K562 (cell line): ENCODE measurements around the gene BZW2. TPM values are rescaled to one million over a fixed set of nuclear protein-coding genes. Genes with fewer than 3 reads are reported as not detected.

Experiments used
- ATAC-seq: fragments of 200-7000 bp; cut with Tn5 transposase; 3 replicates; pipeline ENCODE4 v1.9.1; 2020; ENCODE audit warnings: moderate library complexity
- BruUV-seq: library from RNA; stranded (reverse); fragments of 400-500 nt; replicated peaks from 2 replicates; lab custom pipeline; 2021; lab: Mats Ljungman, UMichigan
- CTCF ChIA-PET: fragments of 300-600 bp; formaldehyde crosslinking; extraction: SDS; loops from one replicate; lab custom pipeline; 2021; ENCODE audit warnings: low intra/inter-chr PET ratio; lab: Yijun Ruan, JAX
- POLR2A ChIA-PET: fragments of 300-600, 350-650 bp; sonication (Branson Sonifier 250); formaldehyde crosslinking; extraction: SDS; loops from one replicate; lab custom pipeline; 2021; ENCODE audit warnings: antibody characterized with exemption, inconsistent platforms; lab: Yijun Ruan, JAX
- DNase-seq, 4 experiments: peaks; one replicate each; pipeline versions ENCODE4 v3.0.0 to v3.0.0-alpha.2; 2011 to 2018; ENCODE audit warnings: low spot score in 3 of 4, mixed read lengths in 3 of 4; ENCODE audit errors: extremely low read depth in 1 of 4
- FAIRE-seq: peaks from 2 replicates; lab custom pipeline; 2011; peaks lifted over from hg19 to GRCh38; lab: Jason Lieb, UNC
- H2AFZ ChIP-seq: 2 replicates; pipeline ENCODE4 v1.6.0; 2011; ENCODE audit warnings: low read depth, low read length, control low read depth, inconsistent platforms
- H3K27ac ChIP-seq: fragments of 200-600 bp; 3 replicates; pipeline ENCODE4 v1.8.0; 2011; ENCODE audit warnings: low read depth, mild to moderate bottlenecking, control low read depth, inconsistent platforms, low read length, moderate library complexity, mixed read lengths; ENCODE audit errors: extremely low read depth
- H3K27me3 ChIP-seq, 2 experiments: fragments of 300-600 bp in 1 of 2; 2 replicates in 1 of 2; 3 replicates in 1 of 2; pipeline versions ENCODE4 v1.6.0 to v1.8.0; 2011; ENCODE audit warnings: inconsistent platforms in 2 of 2, low read length in 2 of 2, mild to moderate bottlenecking in 1 of 2, mixed read lengths in 1 of 2, moderate library complexity in 1 of 2; ENCODE audit not compliant: control insufficient read depth in 2 of 2, insufficient read depth in 2 of 2
- H3K36me3 ChIP-seq: fragments of 300-600 bp; 3 replicates; pipeline ENCODE4 v1.8.0; 2011; ENCODE audit warnings: mild to moderate bottlenecking, low read length, inconsistent platforms; ENCODE audit not compliant: control insufficient read depth, insufficient read depth
- H3K4me1 ChIP-seq, 2 experiments: fragments of 200-600 bp in 1 of 2; replicated peaks in 1 of 2; 2 replicates in 1 of 2; 3 replicates in 1 of 2; pipeline versions ENCODE4 v1.5.1 to v1.8.0; 2011; ENCODE audit warnings: inconsistent platforms in 2 of 2, low read length in 2 of 2, mild to moderate bottlenecking in 1 of 2, mixed read lengths in 1 of 2, moderate library complexity in 1 of 2; ENCODE audit not compliant: control insufficient read depth in 2 of 2, insufficient read depth in 2 of 2
- H3K4me2 ChIP-seq: 2 replicates; pipeline ENCODE4 v1.6.1; 2011; ENCODE audit warnings: low read length, control low read depth, inconsistent platforms, mixed read lengths; ENCODE audit not compliant: insufficient read depth
- H3K4me3 ChIP-seq: fragments of 200-600 bp; sonication (generic), shearing (Covaris generic); 2 replicates; pipeline ENCODE4 v1.5.1; 2016; ENCODE audit warnings: control low read depth, inconsistent platforms
- H3K79me2 ChIP-seq: fragments of 200-600 bp; 3 replicates; pipeline ENCODE4 v1.8.0; 2011; ENCODE audit warnings: low read length, inconsistent platforms; ENCODE audit not compliant: control insufficient read depth, insufficient read depth
- H3K9ac ChIP-seq, 2 experiments: 2 replicates each; pipeline versions ENCODE4 v1.6.0 to v1.6.1; 2011; ENCODE audit warnings: low read depth in 2 of 2, low read length in 2 of 2, control low read depth in 1 of 2, inconsistent platforms in 1 of 2, mild to moderate bottlenecking in 1 of 2, mixed read lengths in 1 of 2; ENCODE audit not compliant: insufficient read depth in 1 of 2
- H3K9me1 ChIP-seq: one replicate; pipeline ENCODE4 v1.6.0; 2011; ENCODE audit warnings: inconsistent platforms, mild to moderate bottlenecking, low read length, moderate library complexity; ENCODE audit not compliant: control insufficient read depth, insufficient read depth
- H3K9me3 ChIP-seq: replicated peaks from 2 replicates; pipeline ENCODE4 v1.5.1; 2011; ENCODE audit warnings: low read depth, low read length, inconsistent platforms; ENCODE audit not compliant: control insufficient read depth, insufficient read depth
- H4K20me1 ChIP-seq: replicated peaks from 2 replicates; pipeline ENCODE4 v1.6.1; 2011; ENCODE audit warnings: low read length, inconsistent platforms, mixed read lengths; ENCODE audit not compliant: control insufficient read depth, insufficient read depth
- BCOR ChIP-seq: fragments of 450-650 bp; IDR thresholded peaks from 2 replicates; pipeline ENCODE4 v1.6.1; 2016
- CEBPG ChIP-seq, 3 experiments: fragments of 200-800 bp in 1 of 3; sonication (Bioruptor generic) in 1 of 3; sonication (generic) in 1 of 3; formaldehyde crosslinking in 1 of 3; IDR thresholded peaks in 2 of 3; conservative IDR thresholded peaks in 1 of 3; 2 replicates each; pipeline versions ENCODE4 v1.6.1 to v1.8.0; 2016 to 2022; ENCODE audit warnings: missing compliant biosample characterization in 2 of 3, missing genetic modification characterization in 2 of 3, mild to moderate bottlenecking in 1 of 3, missing genetic modification reagents in 1 of 3
- E2F8 ChIP-seq: fragments of 450-650 bp; IDR thresholded peaks from 2 replicates; pipeline ENCODE4 v1.7.1; 2018; ENCODE audit warnings: mild to moderate bottlenecking, low read depth; ENCODE audit not compliant: partially characterized antibody
- GATAD2A ChIP-seq: fragments of 450-650 bp; IDR thresholded peaks from 2 replicates; pipeline ENCODE4 v1.6.1; 2017
- GTF2A2 ChIP-seq: IDR thresholded peaks from 2 replicates; pipeline ENCODE4 v1.6.1; 2016; ENCODE audit warnings: mild to moderate bottlenecking, missing genetic modification characterization, missing compliant biosample characterization
- NCOA6 ChIP-seq: fragments of 450-650 bp; IDR thresholded peaks from 2 replicates; pipeline ENCODE4 v1.6.1; 2017; ENCODE audit warnings: mild to moderate bottlenecking
- NR3C1 ChIP-seq: sonication (generic); formaldehyde crosslinking; IDR thresholded peaks from 2 replicates; pipeline ENCODE4 v1.8.1; 2022; ENCODE audit warnings: missing genetic modification reagents
- PCBP1 ChIP-seq: fragments of 200-400 bp; formaldehyde crosslinking; IDR thresholded peaks from 2 replicates; pipeline ENCODE4 v1.6.1; 2018; ENCODE audit warnings: mild to moderate bottlenecking, low read depth, low read length; ENCODE audit not compliant: poor library complexity, severe bottlenecking
- POLR2AphosphoS2 ChIP-seq: IDR thresholded peaks from 2 replicates; pipeline ENCODE4 v1.6.1; 2012; ENCODE audit warnings: low read length, improper control_type of control experiment
- RFX7 ChIP-seq: fragments of 250-450 bp; sonication (Bioruptor Pico); IDR thresholded peaks from 2 replicates; pipeline ENCODE4 v1.5.1; 2021; ENCODE audit warnings: mild to moderate bottlenecking
- SOX6 ChIP-seq: fragments of 450-650 bp; IDR thresholded peaks from 2 replicates; pipeline ENCODE4 v1.6.1; 2014; ENCODE audit warnings: mild to moderate bottlenecking
- SRSF7 ChIP-seq: fragments of 200-400 bp; formaldehyde crosslinking; optimal IDR thresholded peaks from 2 replicates; pipeline ENCODE3; 2017; ENCODE audit warnings: mild to moderate bottlenecking, low read depth, low read length
- TRIM28 ChIP-seq: fragments of 450-650 bp; IDR thresholded peaks from 2 replicates; pipeline ENCODE4 v1.6.1; 2017
- XRCC3 ChIP-seq: fragments of 450-650 bp; IDR thresholded peaks from 2 replicates; pipeline ENCODE4 v1.6.1; 2017; ENCODE audit warnings: mild to moderate bottlenecking, moderate library complexity
- ZBTB2 ChIP-seq: fragments of 450-650 bp; IDR thresholded peaks from 2 replicates; pipeline ENCODE4 v1.6.1; 2016; ENCODE audit warnings: antibody characterized with exemption
- ZBTB9 ChIP-seq: fragments of 450-650 bp; formaldehyde crosslinking; IDR thresholded peaks from 2 replicates; pipeline ENCODE4 v1.4.0; 2020; ENCODE audit warnings: mild to moderate bottlenecking, moderate library complexity
- ZKSCAN3 ChIP-seq: fragments of 250-450 bp; sonication (Bioruptor Pico); IDR thresholded peaks from 2 replicates; pipeline ENCODE4 v1.4.0; 2020
- ZNF384 ChIP-seq: IDR thresholded peaks from 2 replicates; pipeline ENCODE4 v1.6.1; 2012; ENCODE audit warnings: low read depth, low read length, improper control_type of control experiment
- WGBS: fragments of 100-300 bp; shearing (Covaris generic); methylation state at CpG from one replicate; pipeline ENCODE4 v1.1.6; 2016; ENCODE audit warnings: low coverage, mixed read lengths; ENCODE audit not compliant: insufficient coverage; ENCODE audit errors: missing lambda C conversion rate; 5-methylcytosine and 5-hydroxymethylcytosine counted together
- in situ Hi-C: fragments of 300-500 bp; cut with MboI; formaldehyde crosslinking; loops from 4 replicates; pipeline ENCODE4 v1.15.0; 2018; ENCODE audit warnings: inconsistent platforms, mixed read lengths
- intact Hi-C: fragments of 100-400 bp; cut with micrococcal nuclease; formaldehyde crosslinking; loops from 2 replicates; pipeline ENCODE4 v1.14.2; 2022
- polyA plus RNA-seq, 8 experiments: library from polyadenylated mRNA; depleted of rRNA in 4 of 8; stranded (reverse) in 5 of 8; unstranded in 3 of 8; fragments of >200 nt; fragmentation: Nextera tagmentation in 2 of 8; fragmentation: Illumina TruSeq in 1 of 8; extraction: Ambion mirVana in 2 of 8; extraction: Trizol in 1 of 8; gene quantifications; 2 replicates each; pipeline versions ENCODE4 v1.2.1 to v1.2.3, GENCODE V29; 2011 to 2014; ENCODE audit warnings: inconsistent platforms in 1 of 8, missing spikeins in 1 of 8
- total RNA-seq, 7 experiments: library from RNA; depleted of rRNA in 6 of 7; stranded (reverse); fragments of >200 nt in 6 of 7; fragmentation: Illumina TruSeq in 2 of 7; extraction: Trizol in 2 of 7; gene quantifications; 2 replicates each; pipeline versions ENCODE4 v1.2.1 to v1.2.3, GENCODE V29; 2011 to 2021; ENCODE audit warnings: low replicate concordance in 1 of 7

BZW2 gene
- total and polyA plus RNA-seq, 9 of the 15 experiments (the other 6 are each of a cell fraction or from before 2014, with no cell fraction given), result 140 to 316 (median 173) TPM

GRCh38 chr7:16718111-16718656, 72.2 kb downstream of the BZW2 start (continued):
- TF ChIP-seq CEBPG (CRISPR knock-in tag; IDR thresholded peaks at IDR 0.05), result no peak
- TF ChIP-seq CEBPG (tag; conservative IDR thresholded peaks at IDR 0.05 in 1 of 2, IDR thresholded peaks at IDR 0.05 in 1 of 2), result no peak
- no peak for TF ChIP-seq POLR2AphosphoS2
- TF ChIP-seq ZBTB2, result peak; percentile 78; the same call in 1 of the 2 replicates
- TF ChIP-seq, all 486 proteins: peak for 4

GRCh38 chr7:16719699-16720098, 73.7 kb downstream of the BZW2 start:
- POLR2A ChIA-PET, result no interaction called here
- Histone ChIP-seq H3K36me3 (no peaks in the 10 kb centered on the region), H3K27me3 (no peaks in the 10 kb centered on the region), H3K79me2 (no peaks in the 10 kb centered on the region), H3K9me1 (no peaks in the 10 kb centered on the region), H4K20me1 (no peaks in the 10 kb centered on the region), H3K27ac (peak overlapping the region; percentile 59), H3K9ac (no peak overlapping the region; a peak in 2 of 4 replicates), H2AFZ (peak overlapping the region; percentile 67), H3K4me1 (peaks cover 0 to 25% of the 10 kb centered on the region in 2 experiments; a peak in 4 of 5 replicates), H3K9me3 (no peaks in the 10 kb centered on the region), H3K4me3 (no peak overlapping the region), H3K4me2 (peak overlapping the region; percentile 35; the same call in 1 of the 2 replicates)
- FAIRE-seq, result peak; percentile 70
- CTCF ChIA-PET, result no interaction called here
- intact Hi-C loops (no loop called here), in situ Hi-C loops (no loop called here)
- ATAC-seq, result peak; percentile 85
- no TSS peak for BruUV-seq
- peak in 2 of 4 experiments; percentile 50 to 80 for DNase-seq
- WGBS, result 12% methylated on average over 1 of the region's 1 CpG
- TF ChIP-seq PCBP1, result no peak
- TF ChIP-seq BCOR, result no peak
- no peak for TF ChIP-seq ZNF384
- TF ChIP-seq SRSF7, result no peak
- no peak for TF ChIP-seq GATAD2A
- TF ChIP-seq E2F8, result no peak
- TF ChIP-seq SOX6, result peak; percentile 78; the same call in 1 of the 2 replicates
- TF ChIP-seq ZBTB9 (CRISPR knock-in tag), result no peak
- no peak for TF ChIP-seq XRCC3
- no peak for TF ChIP-seq RFX7 (CRISPR knock-in tag)
- TF ChIP-seq NCOA6, result no peak
- TF ChIP-seq NR3C1 (CRISPR knock-in tag), result no peak
- no peak for TF ChIP-seq GTF2A2
- TF ChIP-seq ZKSCAN3, result no peak
- no peak for TF ChIP-seq TRIM28
